SKM-1 treated with dmso at 0.1 percent for 144 hours (cell line): ENCODE results near the gene RNPC3.
A peak's percentile ranks its signal among the peaks of the same experiment; 100 is the strongest.
"Not testable (repeated sequence)": the region's sequence is repeated elsewhere in the genome, so short reads cannot be mapped to it uniquely, and the experiment has no call there.

Experiments
- DNase-seq: peaks from one replicate; lab custom pipeline; 2025; ENCODE audit not compliant: unreplicated experiment; lab: John Stamatoyannopoulos, UW

The RNPC3 gene

DNA sequence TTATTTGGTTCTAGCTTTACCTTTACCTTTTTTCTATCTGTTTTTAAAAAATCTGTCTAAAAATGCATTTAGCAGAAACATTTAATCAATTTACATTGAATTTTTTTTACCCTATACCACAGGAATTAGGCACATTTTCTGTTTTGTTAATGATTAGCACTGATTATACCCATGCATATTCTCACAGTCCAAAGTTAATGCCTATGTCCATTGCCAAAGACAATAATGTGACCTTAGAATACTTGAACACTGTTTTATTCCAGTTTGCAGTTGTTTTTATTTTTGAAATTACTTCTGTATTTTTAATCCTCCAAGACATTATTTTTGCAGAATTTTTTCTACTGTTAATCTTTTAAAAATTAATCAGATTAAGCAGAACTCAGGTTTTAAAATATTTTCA is 34.9 kb downstream of the RNPC3 start:
- DNase-seq, result no peak

DNA sequence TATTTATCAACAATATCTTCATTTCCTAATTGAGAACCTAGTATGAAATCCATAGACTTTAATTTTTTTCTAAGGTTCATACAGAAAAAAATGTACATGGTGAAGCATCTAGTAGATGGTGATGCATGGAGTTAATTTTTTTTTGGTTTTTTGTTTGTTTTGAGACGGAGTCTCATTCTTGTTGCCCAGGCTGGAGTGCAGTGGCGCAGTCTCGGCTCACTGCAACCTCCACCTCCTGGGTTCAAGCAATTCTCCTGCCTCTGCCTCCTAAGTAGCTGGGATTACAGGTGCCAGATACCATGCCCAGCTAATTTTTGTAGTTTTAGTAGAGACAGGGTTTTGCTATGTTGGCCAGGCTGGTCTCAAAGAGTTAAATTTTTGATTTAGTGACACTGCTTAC is 35.6 kb downstream of the RNPC3 start:
- not testable (repeated sequence) for DNase-seq

DNA sequence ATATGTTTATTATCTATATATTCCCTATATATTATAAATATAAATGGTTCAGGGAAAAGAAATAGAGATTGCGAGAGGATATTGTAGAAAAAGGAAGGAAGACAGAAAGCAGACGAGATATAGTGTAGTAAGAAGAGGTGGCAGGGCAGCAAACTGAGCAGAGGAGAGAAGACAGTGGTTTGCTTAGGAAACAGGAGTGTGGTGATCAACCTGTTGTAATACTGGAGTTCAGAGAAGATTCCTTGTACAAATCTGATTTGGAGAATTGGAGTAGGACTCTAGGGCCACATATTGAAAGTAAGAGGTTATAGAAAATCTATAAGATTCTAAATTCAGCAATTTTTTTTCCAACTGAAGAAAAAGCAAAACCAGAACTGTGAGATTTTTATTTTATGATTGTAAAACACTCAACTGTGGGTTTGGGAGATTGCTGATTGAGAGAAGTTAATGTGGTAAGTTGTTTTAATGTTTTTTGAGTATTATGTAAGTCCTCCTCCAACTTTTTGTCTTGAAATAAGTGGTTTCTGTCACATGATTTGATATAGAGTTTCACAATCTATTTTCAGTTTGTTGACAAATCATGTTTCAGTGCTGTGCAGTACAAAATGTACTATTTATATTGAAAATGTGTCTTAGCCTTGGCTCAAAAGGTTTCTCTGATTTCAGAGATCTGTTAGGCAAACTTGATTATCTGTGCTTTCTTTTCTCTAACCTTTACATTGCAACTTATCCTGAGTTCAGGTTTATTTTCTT is 36.3 kb downstream of the RNPC3 start:
- peak; percentile 48 for DNase-seq

DNA sequence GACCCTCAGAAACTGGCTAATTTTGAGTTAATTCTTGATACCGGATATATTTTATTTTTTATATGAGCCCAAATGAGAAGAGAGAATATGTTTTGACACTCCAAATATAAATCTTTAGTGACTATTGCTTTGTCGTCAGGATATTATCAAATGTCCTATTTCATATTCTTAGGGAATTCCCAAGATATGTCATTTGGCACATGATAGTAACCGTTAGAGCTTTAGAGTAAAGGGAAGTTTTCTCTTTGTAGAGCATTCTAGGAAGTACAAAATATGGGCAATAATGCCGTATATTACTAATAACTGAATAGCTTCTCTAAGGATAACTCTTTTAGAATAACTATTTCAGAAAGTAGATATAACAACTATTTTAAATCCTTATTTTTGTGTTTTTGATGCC is 37.6 kb downstream of the RNPC3 start:
- no peak for DNase-seq

DNA sequence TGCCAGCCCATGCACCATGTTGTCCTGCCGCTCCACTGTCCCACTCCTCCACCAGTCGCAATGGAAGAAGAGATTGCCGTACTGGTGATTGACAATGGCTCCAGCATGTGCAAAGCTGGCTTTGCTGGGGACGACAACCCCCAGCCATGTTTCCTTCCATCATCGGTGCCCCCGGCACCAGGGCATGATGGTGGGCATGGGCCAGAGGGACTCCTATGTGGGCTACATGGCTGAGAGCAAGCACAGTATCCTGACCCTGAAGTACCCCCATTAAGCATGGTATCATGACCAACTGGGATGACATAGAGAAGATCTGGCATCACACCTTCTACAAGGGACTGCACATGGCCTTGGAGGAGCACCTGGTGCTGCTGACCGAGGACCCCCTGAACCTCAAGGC is 44.0 kb downstream of the RNPC3 start:
- no peak for DNase-seq

DNA sequence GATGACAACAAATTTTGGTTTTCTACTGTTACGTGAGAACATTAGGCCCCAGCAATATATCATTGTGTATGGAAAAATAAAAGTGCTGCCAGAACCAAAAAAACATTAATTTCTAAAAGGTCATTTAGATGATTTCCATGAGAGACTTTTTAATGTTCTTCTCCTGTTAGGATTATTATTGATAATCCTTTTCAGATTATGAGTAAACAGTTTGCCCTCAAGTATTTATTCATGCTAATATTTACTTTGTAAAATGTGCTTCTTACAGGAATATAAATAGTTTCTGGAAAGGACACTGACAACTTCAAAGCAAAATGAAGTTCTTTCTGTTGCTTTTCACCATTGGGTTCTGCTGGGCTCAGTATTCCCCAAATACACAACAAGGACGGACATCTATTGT is 45.8 kb downstream of the RNPC3 start, which contains the start of gene AMY2B:
AMY2B (plus strand) TSS at position 301 of the 400 bp plus-strand sequence; CDS start at position 315, 14 bp downstream.
- not testable (repeated sequence) for DNase-seq

DNA sequence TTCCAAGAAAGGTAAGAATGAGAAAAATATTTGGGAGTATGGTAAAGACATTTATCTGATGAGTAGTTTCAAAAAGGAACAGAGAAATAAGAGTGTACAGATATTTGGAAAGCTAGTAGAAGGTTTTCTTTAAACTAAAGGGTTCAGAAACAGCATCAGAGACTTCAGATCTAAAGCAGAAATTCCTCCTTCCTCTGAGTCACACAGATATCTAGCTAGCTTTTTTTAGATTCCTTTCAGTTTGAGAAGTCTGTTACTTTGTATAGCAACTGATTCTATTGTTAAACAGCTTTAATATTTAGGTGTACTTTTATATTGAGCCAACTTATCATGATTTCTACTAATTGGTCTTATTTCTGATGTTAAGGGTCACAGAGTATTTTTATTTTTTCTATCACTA is 50.6 kb downstream of the RNPC3 start:
- no peak for DNase-seq

DNA sequence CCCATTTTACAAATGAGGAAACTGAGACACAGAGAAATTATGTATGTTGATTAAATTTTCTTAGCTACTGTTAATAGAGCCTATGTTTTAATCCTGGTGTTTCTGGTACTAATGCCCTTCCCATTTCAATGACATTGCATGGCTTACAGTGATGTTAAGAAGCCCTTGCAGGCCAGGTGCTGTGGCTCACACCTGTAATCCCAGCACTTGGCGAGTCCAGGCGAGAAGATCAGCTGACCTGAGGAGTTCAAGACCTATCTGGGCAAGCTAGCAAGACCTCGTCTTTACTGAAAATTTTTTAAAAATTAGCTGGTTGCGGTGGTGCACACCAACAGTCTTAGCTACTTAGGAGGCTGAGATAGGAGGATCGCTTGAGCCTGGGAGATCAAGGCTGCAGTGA is 51.3 kb downstream of the RNPC3 start:
- DNase-seq, result not testable (repeated sequence)

DNA sequence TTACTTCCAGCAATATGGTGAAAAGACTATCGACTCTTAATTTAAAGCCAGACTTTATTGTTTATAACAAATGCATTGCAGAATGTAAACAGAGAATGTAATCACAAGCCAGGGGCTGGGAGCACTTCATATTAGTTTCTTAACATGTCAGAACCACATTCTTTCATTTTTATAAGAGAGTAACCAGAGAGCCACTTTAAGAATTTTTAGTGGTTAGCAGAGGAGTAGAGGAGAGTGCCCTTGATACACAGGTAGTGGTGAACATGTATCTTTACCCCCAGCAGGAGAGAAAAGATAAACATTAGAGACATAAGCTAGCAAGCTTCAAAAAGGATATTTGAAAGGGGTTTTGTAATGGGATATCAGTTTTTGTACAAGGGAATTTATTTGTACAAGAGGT is 57.0 kb downstream of the RNPC3 start:
- no peak for DNase-seq

DNA sequence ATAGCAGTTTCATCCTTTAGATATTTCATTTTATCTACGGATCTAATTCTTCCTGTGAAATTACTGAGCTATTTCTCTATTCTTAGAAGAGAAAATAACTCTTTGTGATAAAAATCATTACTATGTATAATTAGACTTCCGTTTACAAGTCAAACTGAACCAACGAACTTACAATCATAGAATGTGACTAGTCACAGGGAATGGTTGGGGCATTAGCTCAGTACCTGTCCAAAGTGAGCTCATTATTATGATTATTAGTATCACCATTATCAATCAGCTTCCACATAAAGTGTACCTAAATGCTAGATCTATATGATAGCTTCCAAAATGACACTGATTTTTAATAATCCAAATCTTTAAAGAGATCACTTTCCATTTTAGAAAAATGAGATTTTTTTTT is 58.4 kb downstream of the RNPC3 start:
- no peak for DNase-seq

DNA sequence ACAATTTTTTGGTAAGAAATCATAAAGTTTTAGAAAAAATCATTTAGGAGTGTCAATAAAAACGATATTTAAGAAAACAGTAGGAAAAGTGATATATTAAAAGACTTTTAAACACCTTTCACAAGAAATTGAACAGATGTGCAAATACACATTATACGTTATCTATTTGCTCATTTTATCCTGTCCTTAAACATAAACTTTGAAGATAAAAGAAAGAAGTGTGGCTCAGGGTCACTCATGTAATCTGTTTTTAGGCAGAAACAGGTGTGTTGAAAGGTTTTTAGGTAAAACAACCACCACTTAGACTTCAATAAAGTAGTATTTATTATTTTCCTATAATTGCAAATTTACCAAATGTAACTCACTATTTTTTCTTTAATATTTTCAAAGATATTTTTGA is 59.0 kb downstream of the RNPC3 start:
- no peak for DNase-seq

DNA sequence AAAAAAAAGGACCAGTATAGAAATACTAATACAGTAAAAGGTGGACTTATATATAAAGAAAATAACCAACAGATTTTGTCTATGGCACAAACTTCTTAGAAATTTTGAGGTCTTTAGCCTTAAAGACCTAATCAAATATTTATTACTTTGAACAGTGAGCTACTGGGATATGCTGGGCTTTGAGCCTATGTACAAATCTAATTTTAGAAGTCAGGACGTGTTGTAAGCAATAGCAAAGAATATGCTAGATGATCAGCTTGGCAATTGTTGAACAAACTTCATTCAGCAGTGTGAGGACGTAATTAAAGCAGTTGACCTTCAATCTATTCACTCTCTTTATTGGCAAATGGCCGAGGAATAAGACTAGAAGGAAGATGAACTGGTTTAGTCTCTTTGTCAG is 77.2 kb downstream of the RNPC3 start:
- DNase-seq, result not testable (repeated sequence)
